H9 (cell line): ENCODE measurements around the gene CLASP2. TPM values are rescaled to one million over a fixed set of nuclear protein-coding genes. Genes with fewer than 3 reads are reported as not detected.

ENCODE experiments used
- DNase-seq: peaks from one replicate; pipeline ENCODE4 v3.0.0-alpha.2; 2017
- H2AFZ ChIP-seq: one replicate; pipeline ENCODE4 v1.6.1; 2013; ENCODE audit warnings: mild to moderate bottlenecking, low read length, control low read depth, moderate library complexity
- H2AK5ac ChIP-seq: 2 replicates; pipeline ENCODE4 v1.6.1; 2013; ENCODE audit warnings: low read length, control low read depth, mixed read lengths; ENCODE audit not compliant: insufficient read length
- H2BK120ac ChIP-seq: one replicate; pipeline ENCODE4 v1.6.1; 2013; ENCODE audit warnings: low read depth, mild to moderate bottlenecking, low read length, control low read depth, inconsistent platforms; ENCODE audit not compliant: poor library complexity, severe bottlenecking
- H2BK12ac ChIP-seq: 2 replicates; pipeline ENCODE4 v1.6.1; 2013; ENCODE audit warnings: low read length, control low read depth, mixed read lengths, low read depth; ENCODE audit not compliant: insufficient read length
- H2BK15ac ChIP-seq: 2 replicates; pipeline ENCODE4 v1.6.1; 2013; ENCODE audit warnings: low read depth, low read length, control low read depth
- H2BK20ac ChIP-seq: one replicate; pipeline ENCODE4 v1.6.1; 2013; ENCODE audit warnings: low read depth, mild to moderate bottlenecking, low read length, control low read depth, inconsistent platforms; ENCODE audit not compliant: poor library complexity, severe bottlenecking
- H2BK5ac ChIP-seq: 2 replicates; pipeline ENCODE4 v1.6.1; 2013; ENCODE audit warnings: low read length, control low read depth, mixed read lengths; ENCODE audit not compliant: insufficient read length
- H3K14ac ChIP-seq: 2 replicates; pipeline ENCODE4 v1.6.1; 2013; ENCODE audit warnings: low read length, control low read depth; ENCODE audit not compliant: insufficient read depth
- H3K18ac ChIP-seq: 2 replicates; pipeline ENCODE4 v1.6.1; 2013; ENCODE audit warnings: low read depth, mild to moderate bottlenecking, mixed read lengths, low read length, control low read depth; ENCODE audit not compliant: insufficient read length
- H3K23ac ChIP-seq: 2 replicates; pipeline ENCODE4 v1.6.1; 2013; ENCODE audit warnings: low read length, control low read depth, mixed read lengths, low read depth; ENCODE audit not compliant: insufficient read length
- H3K23me2 ChIP-seq: 2 replicates; pipeline ENCODE4 v1.6.1; 2013; ENCODE audit warnings: low read depth, mild to moderate bottlenecking, mixed read lengths, low read length, control low read depth; ENCODE audit not compliant: insufficient read length, poor library complexity, severe bottlenecking
- H3K27ac ChIP-seq: 2 replicates; pipeline ENCODE4 v1.5.1; 2013; ENCODE audit warnings: low read length, control low read depth, mixed read lengths, low read depth; ENCODE audit not compliant: insufficient read length
- H3K27me3 ChIP-seq: 2 replicates; pipeline ENCODE4 v1.6.1; 2013; ENCODE audit warnings: low read length, control low read depth, inconsistent platforms; ENCODE audit not compliant: insufficient read depth
- H3K4ac ChIP-seq: 2 replicates; pipeline ENCODE4 v1.6.1; 2013; ENCODE audit warnings: low read depth, mild to moderate bottlenecking, control low read depth, inconsistent platforms, low read length, moderate library complexity
- H3K4me1 ChIP-seq: 2 replicates; pipeline ENCODE4 v1.6.1; 2013; ENCODE audit warnings: low read length, control low read depth, inconsistent platforms; ENCODE audit not compliant: insufficient read depth
- H3K4me2 ChIP-seq: 2 replicates; pipeline ENCODE4 v1.6.1; 2013; ENCODE audit warnings: low read length, control low read depth, mixed read lengths; ENCODE audit not compliant: insufficient read length, insufficient read depth
- H3K56ac ChIP-seq: 2 replicates; pipeline ENCODE4 v1.6.1; 2013; ENCODE audit warnings: low read depth, mild to moderate bottlenecking, mixed read lengths, low read length, control low read depth; ENCODE audit not compliant: insufficient read length
- H3K79me1 ChIP-seq: 2 replicates; pipeline ENCODE4 v1.6.1; 2013; ENCODE audit warnings: low read depth, mild to moderate bottlenecking, moderate library complexity, low read length, control low read depth, inconsistent platforms; ENCODE audit not compliant: insufficient read depth, poor library complexity, severe bottlenecking
- H3K79me2 ChIP-seq: 2 replicates; pipeline ENCODE4 v1.6.1; 2013; ENCODE audit warnings: low read length, control low read depth, inconsistent platforms; ENCODE audit not compliant: insufficient read depth
- H3K9ac ChIP-seq: 2 replicates; pipeline ENCODE4 v1.6.1; 2013; ENCODE audit warnings: low read length, control low read depth, mixed read lengths; ENCODE audit not compliant: insufficient read length; ENCODE audit errors: extremely low read depth
- H3K9me3 ChIP-seq: one replicate; pipeline ENCODE4 v1.6.1; 2013; ENCODE audit warnings: low read depth, low read length, inconsistent platforms; ENCODE audit not compliant: control insufficient read depth
- H3T11ph ChIP-seq: one replicate; pipeline ENCODE4 v1.6.1; 2013; ENCODE audit warnings: mild to moderate bottlenecking, low read length, control low read depth, inconsistent platforms
- H4K20me1 ChIP-seq: one replicate; pipeline ENCODE4 v1.6.1; 2013; ENCODE audit not compliant: control insufficient read depth, insufficient read length, insufficient read depth
- H4K5ac ChIP-seq: 2 replicates; pipeline ENCODE4 v1.6.1; 2013; ENCODE audit warnings: low read depth, mild to moderate bottlenecking, mixed read lengths, low read length, control low read depth; ENCODE audit not compliant: insufficient read length
- H4K8ac ChIP-seq: replicated peaks from 2 replicates; pipeline ENCODE4 v1.6.1; 2013; ENCODE audit warnings: low read length, control low read depth, mixed read lengths, low read depth; ENCODE audit not compliant: insufficient read length
- H4K91ac ChIP-seq: 2 replicates; pipeline ENCODE4 v1.6.1; 2013; ENCODE audit warnings: low read depth, mild to moderate bottlenecking, moderate library complexity, mixed read lengths, low read length, control low read depth; ENCODE audit not compliant: insufficient read length
- H3K27ac Mint-ChIP-seq, 3 experiments: 2 replicates in 2 of 3; 3 replicates in 1 of 3; pipeline ENCODE4 v1.8.0; 2020 to 2021; ENCODE audit warnings: mixed read lengths in 3 of 3, mild to moderate bottlenecking in 1 of 3, moderate library complexity in 1 of 3
- H3K27me3 Mint-ChIP-seq: 2 replicates; pipeline ENCODE4 v1.8.0; 2021; ENCODE audit warnings: low read depth, mild to moderate bottlenecking, moderate library complexity, mixed read lengths
- H3K36me3 Mint-ChIP-seq, 3 experiments: 2 replicates in 2 of 3; 3 replicates in 1 of 3; pipeline ENCODE4 v1.8.0; 2020 to 2021; ENCODE audit warnings: low read depth in 3 of 3, mixed read lengths in 3 of 3; ENCODE audit not compliant: insufficient read depth in 1 of 3
- H3K4me1 Mint-ChIP-seq, 2 experiments: 2 replicates each; pipeline ENCODE4 v1.8.0; 2020; ENCODE audit warnings: mixed read lengths in 2 of 2
- H3K4me3 Mint-ChIP-seq, 2 experiments: 2 replicates in 1 of 2; 3 replicates in 1 of 2; pipeline ENCODE4 v1.8.0; 2020 to 2021; ENCODE audit warnings: mild to moderate bottlenecking in 2 of 2, mixed read lengths in 2 of 2, moderate library complexity in 1 of 2
- H3K9me3 Mint-ChIP-seq, 2 experiments: 2 replicates in 1 of 2; 3 replicates in 1 of 2; pipeline ENCODE4 v1.8.0; 2020; ENCODE audit warnings: mild to moderate bottlenecking in 2 of 2, mixed read lengths in 2 of 2, moderate library complexity in 1 of 2
- CTCF ChIP-seq: fragments of 200-600 bp; sonication (generic); conservative IDR thresholded peaks from 3 replicates; pipeline ENCODE4 v1.8.0; 2021; ENCODE audit warnings: antibody characterized with exemption, mild to moderate bottlenecking
- total RNA-seq: library from RNA; stranded (reverse); gene quantifications from 2 replicates; pipeline ENCODE4 v1.2.1, GENCODE V29; 2021

CLASP2 gene
- total RNA-seq, 1 experiment from 2014 or later, result 60.5 TPM

- Histone ChIP-seq H3K79me1 (no peaks in the 10 kb centered on the region), H4K5ac (no peak overlapping the region), H2BK5ac (no peak overlapping the region), H3K23me2 (no peaks in the 10 kb centered on the region), H4K91ac (no peak overlapping the region), H3K4me2 (no peak overlapping the region), H2AK5ac (no peak overlapping the region), H3K23ac (no peak overlapping the region), H4K8ac (no peak overlapping the region), H3K18ac (no peak overlapping the region), H3K4me1 (no peaks in the 10 kb centered on the region), H3K14ac (no peak overlapping the region), H4K20me1 (no peaks in the 10 kb centered on the region), H2BK15ac (no peak overlapping the region), H3K27ac (no peak overlapping the region), H3K56ac (no peak overlapping the region), H3K79me2 (no peaks in the 10 kb centered on the region), H3K9me3 (no peaks in the 10 kb centered on the region), H2BK120ac (no peak overlapping the region), H2BK20ac (no peak overlapping the region), H3K9ac (no peak overlapping the region), H3K4ac (no peak overlapping the region), H3K27me3 (no peaks in the 10 kb centered on the region), H2AFZ (no peak overlapping the region), H2BK12ac (no peak overlapping the region), H3T11ph (no peak overlapping the region)
- Mint-ChIP-seq H3K9me3 (peaks cover 10 to 12% of the 10 kb centered on the region in 2 experiments), H3K36me3 (peaks cover 30 to 60% (median 57%) of the 10 kb centered on the region in 3 experiments), H3K4me1 (peaks cover 4% of the 10 kb centered on the region in 2 experiments), H3K27me3 (no peaks in the 10 kb centered on the region), H3K4me3 (no peak overlapping the region), H3K27ac (no peak overlapping the region)
- no peak for DNase-seq
- no peak for TF ChIP-seq CTCF
Observed at GRCh38 chr3:33682770-33683169, 35.3 kb downstream of the CLASP2 start.
